ENCODE measurements around the gene OCA2.

The OCA2 gene

GRCh38 chr15:28103831-28104230 lies 4.7 kb upstream of the OCA2 start:
- ATAC-seq: no peak

DNA sequence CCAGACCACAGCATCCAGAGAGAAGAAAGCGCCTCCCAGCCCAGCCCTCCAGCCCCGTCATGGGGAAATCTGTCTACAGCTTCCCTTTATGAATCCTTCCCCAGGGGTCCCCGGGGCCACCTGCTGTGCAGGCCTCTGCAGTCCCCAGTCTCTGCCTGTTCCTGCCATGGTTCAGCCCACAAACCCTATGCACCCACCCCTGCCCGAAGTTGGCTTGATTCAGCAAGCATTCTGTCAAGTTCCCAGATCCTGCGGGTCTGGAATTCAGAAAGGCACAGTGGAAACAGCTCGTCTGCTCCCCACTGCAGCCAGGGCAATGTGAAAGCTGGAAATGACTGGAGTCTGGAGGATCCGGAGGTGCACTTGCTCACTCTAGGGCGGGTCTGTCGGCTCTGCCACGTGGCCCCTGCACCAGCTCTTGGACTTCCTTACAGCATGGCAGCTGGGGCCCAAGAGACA lies 2.9 kb upstream of the OCA2 start:
- ATAC-seq: no peak

- ATAC-seq: no peak
Observed at GRCh38 chr15:28101201-28101600, 2.1 kb upstream of the OCA2 start.

- ATAC-seq: no peak
Observed at GRCh38 chr15:28100516-28101195, 1.5 kb upstream of the OCA2 start.

- ATAC-seq: no peak
Observed at GRCh38 chr15:28099555-28100140, 533 bp upstream of the OCA2 start.

- ATAC-seq: no peak
Observed at GRCh38 chr15:28098360-28098765, 752 bp downstream of the OCA2 start.

DNA sequence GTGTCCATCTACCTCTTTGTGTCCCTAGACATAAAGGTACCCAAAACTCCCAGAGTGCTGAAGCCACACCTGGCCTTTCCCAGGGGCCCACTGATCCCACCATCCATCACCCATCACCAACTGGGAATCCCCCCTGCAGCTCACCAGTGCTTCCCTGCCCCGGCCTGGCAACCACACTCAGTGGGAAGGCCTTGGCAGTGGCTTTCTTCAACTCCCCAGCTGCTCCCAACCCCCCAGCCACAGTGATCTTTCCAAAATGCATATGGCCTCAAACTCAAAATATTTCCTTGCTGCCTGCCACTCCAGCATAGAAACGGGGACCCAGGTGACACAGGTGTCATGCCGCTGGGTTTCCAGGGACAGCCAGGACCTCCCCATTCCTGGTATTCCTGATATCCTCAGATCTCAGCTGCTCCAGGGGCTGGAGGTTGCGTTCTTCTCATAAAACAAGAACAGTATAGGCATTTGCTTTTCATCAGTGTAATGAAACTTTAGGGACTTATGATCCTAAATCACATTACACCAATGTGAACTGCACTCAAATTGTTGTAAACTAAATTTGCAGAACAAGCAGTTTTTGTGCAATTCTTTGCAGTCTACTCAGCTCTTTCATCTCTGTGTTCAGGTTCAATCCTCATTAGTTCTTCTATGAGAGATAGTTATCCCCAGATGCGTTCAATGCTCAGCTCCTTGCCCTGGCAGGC lies 1.3 kb downstream of the OCA2 start:
- ATAC-seq: no peak

- ATAC-seq: no peak
Observed at GRCh38 chr15:28096670-28097431, 2.3 kb downstream of the OCA2 start.

- ATAC-seq: no peak
Observed at GRCh38 chr15:28096411-28096669, 2.8 kb downstream of the OCA2 start.

GRCh38 chr15:28094732-28095521 lies 4.2 kb downstream of the OCA2 start:
- peak; percentile 27 to 30 for ATAC-seq

DNA sequence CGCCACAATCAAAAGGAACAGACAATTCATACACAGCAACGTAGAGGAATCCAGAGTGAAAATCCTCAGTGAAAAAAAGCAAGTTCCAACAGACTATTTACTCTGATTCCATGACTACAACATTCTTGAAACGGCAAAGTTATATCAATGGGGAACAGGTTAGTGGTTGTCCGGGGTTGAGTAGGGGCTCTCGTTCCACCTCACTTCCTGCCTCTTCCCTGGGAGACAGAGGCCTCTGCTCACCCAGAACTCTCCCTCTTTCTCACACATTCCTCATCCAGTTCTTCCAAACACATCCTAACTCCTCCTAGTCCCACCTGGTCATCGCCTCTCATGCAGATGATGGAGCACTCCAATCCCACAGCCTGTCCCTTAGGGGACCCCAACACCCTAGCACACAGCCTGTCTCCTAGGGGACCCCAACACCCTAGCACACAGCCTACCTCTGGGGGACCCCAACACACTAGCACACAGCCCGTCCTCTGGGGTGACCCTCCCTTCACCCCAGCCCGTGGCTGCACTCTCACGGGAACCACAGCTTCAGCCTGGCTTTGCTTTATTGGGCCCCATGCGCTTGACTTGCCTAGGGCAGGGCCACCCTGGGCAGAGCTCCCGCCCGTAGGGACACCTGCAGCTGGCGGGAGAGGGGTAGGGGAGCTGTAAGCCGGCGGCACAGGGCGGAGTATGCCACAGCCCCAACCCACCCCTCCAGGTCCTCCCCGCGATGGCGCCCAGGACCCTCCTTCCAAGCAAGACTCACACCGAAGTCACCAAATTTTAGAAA lies 5.2 kb downstream of the OCA2 start:
- ATAC-seq: no peak

DNA sequence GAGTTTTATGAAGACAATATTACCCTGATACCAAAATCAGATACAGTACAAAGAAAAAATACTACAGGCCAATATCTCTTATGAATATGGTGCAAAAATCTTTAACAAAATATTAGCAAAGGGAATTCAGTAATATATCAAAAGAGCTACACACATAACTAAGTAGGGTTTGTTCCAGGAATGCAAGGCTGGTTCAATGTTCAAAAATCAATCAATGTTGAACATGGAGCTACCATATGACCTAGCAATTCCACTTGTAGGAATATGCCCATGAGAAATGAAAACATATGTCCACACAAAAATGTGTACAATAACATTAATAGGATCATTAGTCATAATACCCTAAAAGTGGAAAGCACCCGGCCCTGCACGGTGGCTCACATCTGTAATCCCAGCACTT lies 7.8 kb downstream of the OCA2 start:
- ATAC-seq: no peak

- ATAC-seq: peak; percentile 95 to 96
Observed at GRCh38 chr15:28086175-28086703, 12.9 kb downstream of the OCA2 start.

DNA sequence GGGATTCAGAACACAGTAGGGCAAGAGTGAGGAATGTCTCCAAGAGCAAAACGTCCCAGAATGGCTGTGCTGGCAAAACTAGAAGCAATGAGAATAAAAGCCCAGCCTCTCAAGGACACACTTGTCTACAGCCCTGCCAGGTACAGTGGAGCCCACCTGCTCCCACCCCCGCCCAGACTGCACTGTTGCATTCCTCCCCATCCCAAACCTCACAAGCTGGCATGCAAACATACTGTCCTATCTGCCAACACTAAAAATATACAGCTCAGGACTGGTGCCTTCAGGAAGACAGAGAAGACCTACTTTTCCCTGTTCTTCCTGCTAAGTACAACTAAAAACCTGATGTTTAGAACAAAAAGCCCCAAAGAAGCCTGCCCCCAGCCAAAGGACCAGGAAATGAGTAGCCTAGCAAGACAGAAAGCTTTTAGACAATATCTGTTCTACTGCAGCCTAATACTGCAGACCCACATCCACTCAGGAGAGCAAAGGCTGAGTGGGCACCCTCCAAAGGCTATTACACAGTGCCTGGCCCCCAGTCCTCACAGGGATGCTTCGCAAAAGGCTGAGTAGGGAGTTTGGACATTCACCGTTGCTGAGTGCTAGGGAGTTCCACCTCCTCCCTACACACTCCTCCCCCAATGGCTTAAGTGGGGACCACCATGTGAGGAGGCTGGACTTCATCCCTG lies 13.5 kb downstream of the OCA2 start:
- no peak for ATAC-seq

- ATAC-seq: no peak
Observed at GRCh38 chr15:28084547-28084946, 14.6 kb downstream of the OCA2 start.

DNA sequence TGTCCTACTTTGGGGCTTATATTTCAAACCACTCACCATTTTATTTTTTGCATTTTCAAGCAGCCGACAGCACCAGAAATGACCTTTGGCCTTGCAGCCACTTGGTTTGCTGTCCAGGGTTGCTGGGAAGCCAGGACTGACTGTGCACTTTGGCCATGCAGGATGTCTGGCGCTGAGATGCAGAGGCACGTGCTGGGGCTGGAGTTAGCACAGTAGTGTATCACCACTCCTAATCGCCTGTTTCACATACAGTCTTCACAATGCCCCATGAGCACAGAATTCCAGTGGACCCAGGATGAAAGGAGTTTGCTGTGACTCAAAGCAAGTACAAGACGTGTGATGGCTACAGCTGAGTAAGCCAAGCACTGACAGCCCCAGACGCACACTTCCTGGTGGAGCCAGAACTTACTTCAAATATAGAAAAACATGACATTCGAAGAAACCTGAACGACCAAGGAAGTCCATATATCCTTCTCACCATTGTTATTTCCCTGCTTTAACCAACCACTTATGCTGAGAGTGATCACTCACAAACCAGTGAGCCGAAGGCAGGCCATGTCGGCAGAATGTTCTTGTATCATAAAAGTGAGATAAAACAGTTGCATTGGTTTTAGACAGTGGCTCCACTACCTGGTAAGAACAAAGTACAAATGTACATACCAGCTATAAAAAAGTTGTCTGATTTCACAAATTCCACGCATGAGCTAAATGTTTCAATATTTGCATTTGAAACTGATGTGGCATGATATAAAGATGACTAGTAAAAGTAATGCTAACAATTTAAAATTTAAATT lies 16.0 kb downstream of the OCA2 start:
- no peak for ATAC-seq

- ATAC-seq: no peak
Observed at GRCh38 chr15:28081594-28081993, 17.5 kb downstream of the OCA2 start.

- ATAC-seq: no peak
Observed at GRCh38 chr15:28080386-28080785, 18.7 kb downstream of the OCA2 start.

- no peak for ATAC-seq
Observed at GRCh38 chr15:28079313-28079969, 19.7 kb downstream of the OCA2 start.

Measured in activated CD4-positive, CD25-positive, alpha-beta regulatory T cell treated with anti-CD3 and anti-CD28 coated beads, Interleukin-2, amount 50 U/mL, for 24 hours (primary cell).